ENCODE data around the gene MS4A6E.

Gene MS4A6E

DNA sequence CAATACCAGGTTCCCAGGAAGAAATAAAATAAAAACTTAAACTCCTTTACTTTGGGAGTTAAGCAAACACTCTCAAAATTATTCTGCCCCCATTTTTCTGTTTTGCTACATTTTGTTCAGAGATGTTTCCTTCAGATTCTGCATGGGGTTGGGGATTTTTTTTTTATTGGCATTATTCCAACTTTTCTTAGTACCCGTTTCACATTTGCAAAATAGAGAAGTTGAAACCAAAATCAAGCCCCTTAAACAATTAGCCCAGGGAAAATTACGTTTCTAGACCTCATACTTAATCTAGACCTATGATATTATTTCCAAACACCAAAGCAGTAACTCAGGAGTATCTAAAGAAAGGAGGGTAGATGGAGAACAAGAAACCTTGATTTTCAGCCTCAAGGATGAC lies 30.7 kb downstream of the MS4A6E start:
- H3K79me2 ChIP-seq (ENCODE audit: low read length), result no peaks in the 10 kb centered on the region
- no peak for DNase-seq
- no peak overlapping the region for H3K27ac ChIP-seq (ENCODE audit: low read length)
- H3F3A ChIP-seq (ENCODE audit: insufficient read depth, low read length), result no peaks in the 10 kb centered on the region
- H4K20me1 ChIP-seq (ENCODE audit: insufficient read depth, low read length), result no peaks in the 10 kb centered on the region
- no peaks in the 10 kb centered on the region for H3K9me3 ChIP-seq (replicated peaks; ENCODE audit: insufficient read depth, low read length)
- no peaks in the 10 kb centered on the region for H3K4me1 ChIP-seq (ENCODE audit: low read length)
- H3K4me3 ChIP-seq (ENCODE audit: low read length), result no peak overlapping the region
- no peak overlapping the region for H3K4me2 ChIP-seq (ENCODE audit: low read depth, low read length)
- H3K27me3 ChIP-seq (replicated peaks; ENCODE audit: insufficient read depth, low read length), result no peaks in the 10 kb centered on the region
- no peak overlapping the region for H2AFZ ChIP-seq (ENCODE audit: low read length)
- H3K9me2 ChIP-seq (replicated peaks; ENCODE audit: insufficient read depth, low read length), result no peaks in the 10 kb centered on the region
- no peaks in the 10 kb centered on the region for H3K36me3 ChIP-seq (replicated peaks; ENCODE audit: insufficient read depth, low read length)
- TF ChIP-seq EZH2phosphoT487 (IDR thresholded peaks at IDR 0.05; ENCODE audit: low read length), result no peak
- TF ChIP-seq EZH2 (optimal IDR thresholded peaks at IDR 0.05; ENCODE audit: low read depth, low read length), result no peak
- TF ChIP-seq, protein P1, sequence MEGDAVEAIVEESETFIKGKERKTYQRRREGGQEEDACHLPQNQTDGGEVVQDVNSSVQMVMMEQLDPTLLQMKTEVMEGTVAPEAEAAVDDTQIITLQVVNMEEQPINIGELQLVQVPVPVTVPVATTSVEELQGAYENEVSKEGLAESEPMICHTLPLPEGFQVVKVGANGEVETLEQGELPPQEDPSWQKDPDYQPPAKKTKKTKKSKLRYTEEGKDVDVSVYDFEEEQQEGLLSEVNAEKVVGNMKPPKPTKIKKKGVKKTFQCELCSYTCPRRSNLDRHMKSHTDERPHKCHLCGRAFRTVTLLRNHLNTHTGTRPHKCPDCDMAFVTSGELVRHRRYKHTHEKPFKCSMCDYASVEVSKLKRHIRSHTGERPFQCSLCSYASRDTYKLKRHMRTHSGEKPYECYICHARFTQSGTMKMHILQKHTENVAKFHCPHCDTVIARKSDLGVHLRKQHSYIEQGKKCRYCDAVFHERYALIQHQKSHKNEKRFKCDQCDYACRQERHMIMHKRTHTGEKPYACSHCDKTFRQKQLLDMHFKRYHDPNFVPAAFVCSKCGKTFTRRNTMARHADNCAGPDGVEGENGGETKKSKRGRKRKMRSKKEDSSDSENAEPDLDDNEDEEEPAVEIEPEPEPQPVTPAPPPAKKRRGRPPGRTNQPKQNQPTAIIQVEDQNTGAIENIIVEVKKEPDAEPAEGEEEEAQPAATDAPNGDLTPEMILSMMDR (IDR thresholded peaks at IDR 0.05; ENCODE audit: low read length), result no peak
- H3K9ac ChIP-seq (ENCODE audit: low read length), result no peak overlapping the region

DNA sequence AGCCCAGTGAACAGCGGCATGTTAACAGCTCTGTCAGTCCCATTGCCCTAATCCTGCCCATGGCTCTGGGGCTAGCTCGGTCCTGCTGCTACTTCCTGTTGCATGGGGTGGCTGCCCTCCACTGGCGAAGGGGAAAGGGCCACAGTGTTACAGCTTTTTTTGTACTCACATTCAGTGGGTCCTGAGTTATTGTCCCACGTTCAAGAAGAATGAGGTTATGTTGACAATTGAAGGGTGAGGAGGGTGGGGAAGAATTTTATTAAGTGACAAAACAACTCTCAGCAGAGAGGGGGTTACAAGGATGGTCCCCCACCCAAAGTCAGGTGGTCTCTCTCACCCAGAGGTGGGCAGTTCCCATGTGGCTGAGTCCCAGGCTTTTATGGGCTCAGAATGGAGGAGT lies 33.6 kb downstream of the MS4A6E start:
- H3K4me2 ChIP-seq (ENCODE audit: low read depth, low read length), result no peak overlapping the region
- H3K27ac ChIP-seq (ENCODE audit: low read length), result no peak overlapping the region
- TF ChIP-seq EZH2 (optimal IDR thresholded peaks at IDR 0.05; ENCODE audit: low read depth, low read length) (no peak), EZH2phosphoT487 (IDR thresholded peaks at IDR 0.05; ENCODE audit: low read length) (no peak)
- TF ChIP-seq, protein P1 (IDR thresholded peaks at IDR 0.05; ENCODE audit: low read length), result no peak
- no peaks in the 10 kb centered on the region for H3F3A ChIP-seq (ENCODE audit: insufficient read depth, low read length)
- H2AFZ ChIP-seq (ENCODE audit: low read length), result no peak overlapping the region
- H3K4me3 ChIP-seq (ENCODE audit: low read length), result no peak overlapping the region
- no peaks in the 10 kb centered on the region for H3K9me3 ChIP-seq (replicated peaks; ENCODE audit: insufficient read depth, low read length)
- no peaks in the 10 kb centered on the region for H4K20me1 ChIP-seq (ENCODE audit: insufficient read depth, low read length)
- H3K36me3 ChIP-seq (replicated peaks; ENCODE audit: insufficient read depth, low read length), result no peaks in the 10 kb centered on the region
- peaks cover 5% of the 10 kb centered on the region; the same call in 1 of the 2 replicates for H3K27me3 ChIP-seq (replicated peaks; ENCODE audit: insufficient read depth, low read length)
- no peaks in the 10 kb centered on the region for H3K4me1 ChIP-seq (ENCODE audit: low read length)
- no peaks in the 10 kb centered on the region for H3K9me2 ChIP-seq (replicated peaks; ENCODE audit: insufficient read depth, low read length)
- no peak overlapping the region for H3K9ac ChIP-seq (ENCODE audit: low read length)
- H3K79me2 ChIP-seq (ENCODE audit: low read length), result no peaks in the 10 kb centered on the region
- DNase-seq, result no peak

DNA sequence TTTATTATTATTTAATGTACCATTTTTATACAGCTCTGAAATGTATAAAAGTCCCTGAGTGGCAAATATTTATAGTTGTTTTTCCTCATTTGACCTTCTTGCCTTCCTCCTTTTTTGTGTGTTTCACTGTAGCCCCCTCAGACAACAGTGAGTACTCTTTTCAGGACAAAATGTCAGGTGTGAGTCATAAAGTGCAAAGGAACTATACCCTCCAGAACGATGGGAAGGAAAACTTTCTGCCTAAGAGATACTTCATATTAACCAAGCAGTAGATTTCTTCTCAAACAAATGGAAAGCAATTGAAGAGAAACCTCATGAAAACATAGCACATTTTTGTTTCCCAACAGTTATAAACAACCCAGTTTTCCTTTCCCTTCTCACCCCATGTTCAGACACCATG lies 35.2 kb downstream of the MS4A6E start:
- TF ChIP-seq EZH2 (optimal IDR thresholded peaks at IDR 0.05; ENCODE audit: low read depth, low read length), result no peak
- no peak for TF ChIP-seq EZH2phosphoT487 (IDR thresholded peaks at IDR 0.05; ENCODE audit: low read length)
- TF ChIP-seq, protein P1 (IDR thresholded peaks at IDR 0.05; ENCODE audit: low read length), result no peak
- no peak for DNase-seq
- Histone ChIP-seq H3K4me2 (ENCODE audit: low read depth, low read length) (no peak overlapping the region), H3K9ac (ENCODE audit: low read length) (no peak overlapping the region), H3K79me2 (ENCODE audit: low read length) (no peaks in the 10 kb centered on the region), H3F3A (ENCODE audit: insufficient read depth, low read length) (0 out of 2 replicates have a peak, but pooled peaks cover 5% of the 10 kb centered on the region), H3K9me2 (replicated peaks; ENCODE audit: insufficient read depth, low read length) (no peaks in the 10 kb centered on the region), H3K4me1 (ENCODE audit: low read length) (peaks cover 4% of the 10 kb centered on the region; the same call in 1 of the 2 replicates), H3K9me3 (replicated peaks; ENCODE audit: insufficient read depth, low read length) (no peaks in the 10 kb centered on the region), H3K27me3 (replicated peaks; ENCODE audit: insufficient read depth, low read length) (peaks cover 5% of the 10 kb centered on the region; the same call in 1 of the 2 replicates), H2AFZ (ENCODE audit: low read length) (no peak overlapping the region), H3K4me3 (ENCODE audit: low read length) (no peak overlapping the region), H3K36me3 (replicated peaks; ENCODE audit: insufficient read depth, low read length) (no peaks in the 10 kb centered on the region), H4K20me1 (ENCODE audit: insufficient read depth, low read length) (no peaks in the 10 kb centered on the region), H3K27ac (ENCODE audit: low read length) (no peak overlapping the region)
